Muscle of leg (tissue), 11 donors: ENCODE measurements around the gene LDHAL6B. TPM values are rescaled to one million over a fixed set of nuclear protein-coding genes. Genes with fewer than 3 reads are reported as not detected.
A peak's percentile ranks its signal among the peaks of the same experiment; 100 is the strongest.

ENCODE experiments used
- DNase-seq: peaks from one replicate; pipeline ENCODE4 v3.0.0; 2013
- H3K27ac ChIP-seq: one replicate; pipeline ENCODE4 v1.5.1; 2013; ENCODE audit warnings: mild to moderate bottlenecking, low read length, control low read depth
- H3K27me3 ChIP-seq: one replicate; pipeline ENCODE4 v1.6.1; 2013; ENCODE audit warnings: low read length; ENCODE audit not compliant: control insufficient read depth, insufficient read depth
- H3K36me3 ChIP-seq: one replicate; pipeline ENCODE4 v1.6.1; 2013; ENCODE audit warnings: low read length; ENCODE audit not compliant: control insufficient read depth, insufficient read depth
- H3K4me1 ChIP-seq: one replicate; pipeline ENCODE4 v1.6.1; 2013; ENCODE audit warnings: low read length; ENCODE audit not compliant: control insufficient read depth, insufficient read depth
- H3K4me3 ChIP-seq: one replicate; pipeline ENCODE4 v1.5.1; 2013; ENCODE audit warnings: low read length, control low read depth
- H3K9me3 ChIP-seq: replicated peaks from 2 replicates; pipeline ENCODE4 v1.6.1; 2013; ENCODE audit warnings: low read depth, low read length; ENCODE audit not compliant: control insufficient read depth
- WGBS: methylation state at CpG from one replicate; pipeline ENCODE4 v1.1.5; 2013; ENCODE audit warnings: missing lambda C conversion rate; ENCODE audit not compliant: insufficient coverage; 5-methylcytosine and 5-hydroxymethylcytosine counted together
- polyA plus RNA-seq, 8 donors: library from polyadenylated mRNA; unstranded; fragments of 120-200 nt; gene quantifications; one replicate each; pipeline versions ENCODE4 v1.2.1 to v1.2.3, GENCODE V29; 2013; ENCODE audit warnings: inconsistent platforms in 1 of 8, low replicate concordance in 1 of 8; ENCODE audit not compliant: insufficient read length in 8 of 8, insufficient read depth in 1 of 8
- total RNA-seq: library from RNA; stranded (reverse); fragments of 120-200 nt; gene quantifications from one replicate; pipeline ENCODE4 v1.2.4, GENCODE V29; 2013

Gene LDHAL6B
- total and polyA plus RNA-seq, 9 donors: 0.07 to 0.14 (median 0.12) TPM; not detected in 6

- Histone ChIP-seq H3K4me3 (no peak overlapping the region), H3K27ac (no peak overlapping the region), H3K4me1 (peaks cover 3% of the 10 kb centered on the region), H3K27me3 (no peaks in the 10 kb centered on the region), H3K9me3 (no peaks in the 10 kb centered on the region), H3K36me3 (peaks cover 37% of the 10 kb centered on the region)
- DNase-seq: no peak
- 70% methylated on average over 7 of the region's 11 CpGs for WGBS
Observed at GRCh38 chr15:59166601-59167265, 39.9 kb upstream of the LDHAL6B start.

GRCh38 chr15:59168536-59168935, 38.1 kb upstream of the LDHAL6B start:
- no peak for DNase-seq
- Histone ChIP-seq H3K27me3 (no peaks in the 10 kb centered on the region), H3K4me1 (peaks cover 3% of the 10 kb centered on the region), H3K4me3 (no peak overlapping the region), H3K36me3 (peaks cover 32% of the 10 kb centered on the region), H3K27ac (no peak overlapping the region), H3K9me3 (no peaks in the 10 kb centered on the region)
- 83% methylated on average over 1 of the region's 7 CpGs for WGBS

GRCh38 chr15:59169251-59169708, 37.4 kb upstream of the LDHAL6B start:
- peaks cover 32% of the 10 kb centered on the region for H3K36me3 ChIP-seq
- 80% methylated on average over 1 of the region's 3 CpGs for WGBS

GRCh38 chr15:59170295-59171066, 36.2 kb upstream of the LDHAL6B start:
- H3K36me3 ChIP-seq: peaks cover 28% of the 10 kb centered on the region
- WGBS: 69% methylated on average over 10 of the region's 12 CpGs
- no peak overlapping the region for H3K4me3 ChIP-seq
- H3K27ac ChIP-seq: no peak overlapping the region
- no peaks in the 10 kb centered on the region for H3K27me3 ChIP-seq
- peak; percentile 43 for DNase-seq
- H3K4me1 ChIP-seq: peaks cover 11% of the 10 kb centered on the region
- H3K9me3 ChIP-seq: no peaks in the 10 kb centered on the region

More at GRCh38 chr15:59169251-59169708, 37.4 kb upstream of the LDHAL6B start:
- Histone ChIP-seq H3K4me1 (peaks cover 3% of the 10 kb centered on the region), H3K4me3 (no peak overlapping the region), H3K9me3 (no peaks in the 10 kb centered on the region), H3K27ac (no peak overlapping the region), H3K27me3 (no peaks in the 10 kb centered on the region)
- DNase-seq: peak; percentile 74

GRCh38 chr15:59171067-59171397, 35.6 kb upstream of the LDHAL6B start:
- H3K36me3 ChIP-seq: peaks cover 24% of the 10 kb centered on the region
- H3K4me1 ChIP-seq: peaks cover 11% of the 10 kb centered on the region

GRCh38 chr15:59172289-59172901, 34.2 kb upstream of the LDHAL6B start:
- H3K4me3 ChIP-seq: no peak overlapping the region
- H3K36me3 ChIP-seq: peaks cover 18% of the 10 kb centered on the region
- 92% methylated on average over 4 of the region's 7 CpGs for WGBS
- no peaks in the 10 kb centered on the region for H3K9me3 ChIP-seq
- no peaks in the 10 kb centered on the region for H3K27me3 ChIP-seq
- peaks cover 12% of the 10 kb centered on the region for H3K4me1 ChIP-seq
- H3K27ac ChIP-seq: no peak overlapping the region
- DNase-seq: no peak

More at GRCh38 chr15:59171067-59171397, 35.6 kb upstream of the LDHAL6B start:
- no peaks in the 10 kb centered on the region for H3K27me3 ChIP-seq
- no peak for DNase-seq
- H3K9me3 ChIP-seq: no peaks in the 10 kb centered on the region
- H3K27ac ChIP-seq: no peak overlapping the region
- WGBS: 93% methylated on average over 6 of the region's 8 CpGs
- H3K4me3 ChIP-seq: no peak overlapping the region

- peaks cover 20% of the 10 kb centered on the region for H3K4me1 ChIP-seq
- peaks cover 18% of the 10 kb centered on the region for H3K36me3 ChIP-seq
- DNase-seq: no peak
- WGBS: no CpG with 5 or more reads among the region's 5 CpGs
- no peak overlapping the region for H3K27ac ChIP-seq
- no peaks in the 10 kb centered on the region for H3K9me3 ChIP-seq
- H3K4me3 ChIP-seq: no peak overlapping the region
- H3K27me3 ChIP-seq: no peaks in the 10 kb centered on the region
Observed at GRCh38 chr15:59173194-59173593, 33.4 kb upstream of the LDHAL6B start.

GRCh38 chr15:59174151-59174834, 32.4 kb upstream of the LDHAL6B start:
- Histone ChIP-seq H3K27me3 (no peaks in the 10 kb centered on the region), H3K27ac (no peak overlapping the region), H3K9me3 (no peaks in the 10 kb centered on the region), H3K4me1 (peaks cover 30% of the 10 kb centered on the region), H3K4me3 (no peak overlapping the region), H3K36me3 (peaks cover 18% of the 10 kb centered on the region)
- 82% methylated on average over 2 of the region's 12 CpGs for WGBS
- peak; percentile 69 for DNase-seq

GRCh38 chr15:59174835-59175831, 31.5 kb upstream of the LDHAL6B start:
- Histone ChIP-seq H3K4me3 (no peak overlapping the region), H3K36me3 (peaks cover 17% of the 10 kb centered on the region), H3K27me3 (no peaks in the 10 kb centered on the region), H3K9me3 (no peaks in the 10 kb centered on the region), H3K4me1 (peaks cover 30% of the 10 kb centered on the region), H3K27ac (no peak overlapping the region)
- peak; percentile 61 for DNase-seq
- WGBS: 0% methylated on average over 1 of the region's 10 CpGs
